ENCODE data around the gene AQP3.

GRCh38 chr9:33446240-33446945 lies 1.0 kb downstream of the AQP3 start:
- TF ChIP-seq ZFP36 (IDR thresholded peaks at IDR 0.05; ENCODE audit: borderline replicate concordance, low read depth, low read length, partially characterized antibody) (no peak), CC2D1A (CRISPR knock-in tag; IDR thresholded peaks at IDR 0.05) (no peak), SP2 (CRISPR knock-in tag; IDR thresholded peaks at IDR 0.05) (no peak)

All from HepG2 (cell line).